Mesendoderm (in vitro differentiated cells): ENCODE results near the gene KRT31.

Experiments
- DNase-seq: peaks from one replicate; pipeline ENCODE4 v3.0.0; 2013
- H2AK5ac ChIP-seq: 2 replicates; pipeline ENCODE4 v1.6.1; 2013; ENCODE audit warnings: low read length, inconsistent platforms
- H2BK120ac ChIP-seq: 2 replicates; pipeline ENCODE4 v1.6.1; 2013; ENCODE audit warnings: low read depth, mild to moderate bottlenecking, low read length, moderate library complexity, mixed read lengths
- H2BK15ac ChIP-seq: replicated peaks from 2 replicates; pipeline ENCODE4 v1.6.1; 2013; ENCODE audit warnings: low read depth, mild to moderate bottlenecking, moderate library complexity
- H2BK5ac ChIP-seq: 2 replicates; pipeline ENCODE4 v1.6.1; 2013; ENCODE audit warnings: low read length, inconsistent platforms
- H3K18ac ChIP-seq: 2 replicates; pipeline ENCODE4 v1.6.1; 2013; ENCODE audit warnings: mild to moderate bottlenecking, low read length, mixed read lengths
- H3K23ac ChIP-seq: one replicate; pipeline ENCODE4 v1.6.1; 2013; ENCODE audit warnings: low read length
- H3K27ac ChIP-seq: 2 replicates; pipeline ENCODE4 v1.5.1; 2013; ENCODE audit warnings: low read depth, mild to moderate bottlenecking, inconsistent platforms, low read length, moderate library complexity
- H3K27me3 ChIP-seq: 2 replicates; pipeline ENCODE4 v1.6.1; 2013; ENCODE audit warnings: low read length, control low read depth, mild to moderate bottlenecking, inconsistent platforms; ENCODE audit not compliant: insufficient read depth, poor library complexity
- H3K36me3 ChIP-seq: 2 replicates; pipeline ENCODE4 v1.6.1; 2013; ENCODE audit warnings: low read length, inconsistent platforms; ENCODE audit not compliant: control insufficient read depth, insufficient read depth
- H3K4ac ChIP-seq: one replicate; pipeline ENCODE4 v1.6.1; 2013; ENCODE audit warnings: low read depth, mild to moderate bottlenecking, low read length, moderate library complexity
- H3K4me1 ChIP-seq: 2 replicates; pipeline ENCODE4 v1.6.1; 2013; ENCODE audit warnings: low read depth, low read length, inconsistent platforms; ENCODE audit not compliant: control insufficient read depth
- H3K4me2 ChIP-seq: 2 replicates; pipeline ENCODE4 v1.6.1; 2013; ENCODE audit warnings: low read length
- H3K4me3 ChIP-seq: 2 replicates; pipeline ENCODE4 v1.5.1; 2013; ENCODE audit warnings: mild to moderate bottlenecking, low read length
- H3K56ac ChIP-seq: one replicate; pipeline ENCODE4 v1.6.1; 2013; ENCODE audit warnings: low read length
- H3K79me1 ChIP-seq: 2 replicates; pipeline ENCODE4 v1.6.1; 2013; ENCODE audit warnings: low read length, inconsistent platforms
- H3K79me2 ChIP-seq: 2 replicates; pipeline ENCODE4 v1.6.1; 2013; ENCODE audit warnings: mild to moderate bottlenecking, low read length; ENCODE audit not compliant: control insufficient read depth, insufficient read depth
- H3K9ac ChIP-seq: 2 replicates; pipeline ENCODE4 v1.6.1; 2013; ENCODE audit warnings: low read length, inconsistent platforms
- H4K5ac ChIP-seq: one replicate; pipeline ENCODE4 v1.6.1; 2013; ENCODE audit warnings: low read length
- H4K8ac ChIP-seq: one replicate; pipeline ENCODE4 v1.6.1; 2013; ENCODE audit warnings: low read depth, mild to moderate bottlenecking, control low read depth, low read length, moderate library complexity
- WGBS: extraction: QIAGEN DNeasy Blood & Tissue Kit; methylation state at CpG from one replicate; pipeline ENCODE4 v1.1.7; 2013; ENCODE audit warnings: low lambda C conversion rate, missing lambda C conversion rate; ENCODE audit not compliant: insufficient coverage; ENCODE audit errors: extremely low coverage; 5-methylcytosine and 5-hydroxymethylcytosine counted together

KRT31 gene

DNA sequence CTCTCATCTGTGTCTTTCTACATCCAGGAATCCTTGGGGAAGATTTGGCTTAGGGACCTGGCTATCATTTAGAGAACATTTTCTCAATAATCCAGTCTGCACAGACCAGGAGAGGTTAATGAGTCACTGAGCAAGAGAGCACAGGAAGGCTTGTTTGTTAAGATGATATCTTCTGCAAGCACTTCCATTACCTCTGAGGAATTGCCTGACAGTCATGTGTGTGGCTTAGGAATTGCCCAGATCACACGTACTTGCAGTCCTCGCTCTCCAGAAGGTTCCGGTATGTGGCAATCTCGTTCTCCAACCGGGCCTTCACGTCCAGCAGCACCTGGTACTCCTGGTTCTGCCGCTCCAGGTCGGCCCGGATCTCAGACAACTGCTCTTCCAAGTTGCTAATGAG is 23.7 kb upstream of the KRT31 start:
- no CpG with 5 or more reads among the region's 9 CpGs for WGBS
- Histone ChIP-seq H3K27ac (no peak overlapping the region), H3K4me1 (no peaks in the 10 kb centered on the region), H4K5ac (no peak overlapping the region), H3K79me2 (no peaks in the 10 kb centered on the region), H3K4me2 (no peak overlapping the region), H3K79me1 (no peaks in the 10 kb centered on the region), H2AK5ac (no peak overlapping the region), H4K8ac (no peak overlapping the region), H2BK5ac (no peak overlapping the region), H2BK15ac (no peak overlapping the region), H3K56ac (no peak overlapping the region), H2BK120ac (no peak overlapping the region), H3K27me3 (no peaks in the 10 kb centered on the region), H3K23ac (no peak overlapping the region), H3K9ac (no peak overlapping the region), H3K36me3 (no peaks in the 10 kb centered on the region), H3K4me3 (no peak overlapping the region), H3K4ac (no peak overlapping the region), H3K18ac (no peak overlapping the region)
- DNase-seq, result no peak

- Histone ChIP-seq H2BK5ac (no peak overlapping the region), H4K5ac (no peak overlapping the region), H3K36me3 (no peaks in the 10 kb centered on the region), H3K23ac (no peak overlapping the region), H3K4me3 (no peak overlapping the region), H3K18ac (no peak overlapping the region), H4K8ac (no peak overlapping the region), H3K4me2 (no peak overlapping the region), H3K56ac (no peak overlapping the region), H3K9ac (no peak overlapping the region), H3K27ac (no peak overlapping the region), H3K27me3 (no peaks in the 10 kb centered on the region), H3K79me1 (no peaks in the 10 kb centered on the region), H2BK120ac (no peak overlapping the region), H3K4me1 (no peaks in the 10 kb centered on the region), H2BK15ac (no peak overlapping the region), H2AK5ac (no peak overlapping the region), H3K4ac (no peak overlapping the region), H3K79me2 (no peaks in the 10 kb centered on the region)
- WGBS, result no CpG with 5 or more reads among the region's 4 CpGs
- DNase-seq, result no peak
These were observed 22.7 kb upstream of the KRT31 start for GRCh38 chr17:41420134-41420533.

DNA sequence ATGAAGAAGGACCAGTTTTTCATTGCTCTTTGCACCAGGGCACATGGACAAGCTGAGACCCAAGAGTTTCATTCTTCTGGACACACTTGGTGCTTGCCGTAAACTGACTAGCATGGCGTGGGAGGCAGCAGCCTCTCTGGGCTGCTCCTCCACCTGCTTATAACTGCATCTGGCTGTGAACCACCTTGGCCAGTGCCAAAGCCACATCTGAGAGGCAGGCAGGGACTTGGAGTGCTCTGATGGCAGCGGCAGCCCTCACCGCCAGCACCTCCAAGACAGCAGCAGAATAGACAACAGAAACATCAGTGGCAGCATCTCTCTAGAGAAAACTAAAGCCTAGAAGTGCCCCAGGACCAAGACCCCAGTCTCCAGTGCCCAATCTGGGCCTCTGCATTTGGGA is 22.3 kb upstream of the KRT31 start:
- Histone ChIP-seq H3K4me1 (no peaks in the 10 kb centered on the region), H3K27ac (no peak overlapping the region), H2AK5ac (no peak overlapping the region), H3K79me1 (no peaks in the 10 kb centered on the region), H3K4ac (no peak overlapping the region), H3K56ac (no peak overlapping the region), H4K5ac (no peak overlapping the region), H3K79me2 (no peaks in the 10 kb centered on the region), H3K27me3 (no peaks in the 10 kb centered on the region), H3K23ac (no peak overlapping the region), H2BK5ac (no peak overlapping the region), H3K4me3 (no peak overlapping the region), H3K4me2 (no peak overlapping the region), H4K8ac (no peak overlapping the region), H2BK120ac (no peak overlapping the region), H2BK15ac (no peak overlapping the region), H3K36me3 (no peaks in the 10 kb centered on the region), H3K9ac (no peak overlapping the region), H3K18ac (no peak overlapping the region)
- no CpG with 5 or more reads among the region's 4 CpGs for WGBS
- no peak for DNase-seq

DNA sequence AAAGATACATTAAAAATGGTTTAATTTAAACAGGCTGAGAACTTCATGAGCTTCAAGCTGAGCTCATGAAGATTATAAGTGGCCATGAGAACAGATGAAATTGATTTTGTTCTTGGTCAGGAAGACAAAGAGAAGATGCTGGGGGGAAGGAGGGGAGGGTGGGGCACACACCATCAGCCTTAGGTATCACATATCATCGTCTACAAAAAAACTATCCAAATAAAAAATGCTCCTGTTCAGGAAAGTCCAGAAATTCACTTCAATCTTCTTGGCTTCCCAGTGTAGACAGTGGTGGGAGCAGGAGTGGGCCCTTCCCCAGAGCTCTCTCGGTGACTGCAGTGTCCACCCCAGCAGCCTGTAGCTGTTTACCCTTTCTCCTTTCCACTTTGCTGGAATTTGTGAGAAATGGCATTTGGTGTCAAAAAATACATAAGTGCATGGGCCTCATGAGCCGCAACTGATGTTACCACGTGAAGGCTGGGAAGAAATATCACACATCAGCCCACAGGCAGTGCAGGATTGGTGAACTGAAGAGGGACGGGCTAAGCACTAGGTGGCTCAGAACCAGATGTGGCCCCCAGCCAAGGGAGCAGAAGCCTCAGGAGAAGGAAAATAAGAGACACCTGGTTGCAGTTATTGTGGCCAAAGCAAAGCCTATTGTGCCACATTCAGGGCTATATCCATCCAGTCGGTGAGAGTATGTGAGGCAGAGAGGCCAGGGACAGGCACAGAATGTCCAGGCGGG is 20.9 kb upstream of the KRT31 start:
- Histone ChIP-seq H2BK15ac (no peak overlapping the region), H3K23ac (no peak overlapping the region), H4K5ac (no peak overlapping the region), H3K4ac (no peak overlapping the region), H2BK120ac (no peak overlapping the region), H2AK5ac (no peak overlapping the region), H3K27ac (no peak overlapping the region), H2BK5ac (no peak overlapping the region), H3K79me1 (no peaks in the 10 kb centered on the region), H3K4me1 (peaks cover 5% of the 10 kb centered on the region), H3K9ac (no peak overlapping the region), H3K18ac (no peak overlapping the region), H3K36me3 (no peaks in the 10 kb centered on the region), H3K4me2 (no peak overlapping the region), H3K56ac (no peak overlapping the region), H3K4me3 (no peak overlapping the region), H3K79me2 (no peaks in the 10 kb centered on the region), H4K8ac (no peak overlapping the region), H3K27me3 (no peaks in the 10 kb centered on the region)
- no peak for DNase-seq
- no CpG with 5 or more reads among the region's 7 CpGs for WGBS

- no peaks in the 10 kb centered on the region for H3K79me1 ChIP-seq
- H3K23ac ChIP-seq, result no peak overlapping the region
- no peak overlapping the region for H4K8ac ChIP-seq
- H3K9ac ChIP-seq, result no peak overlapping the region
- no peak overlapping the region for H2AK5ac ChIP-seq
- peak; percentile 65 for DNase-seq
- H3K36me3 ChIP-seq, result no peaks in the 10 kb centered on the region
- H2BK120ac ChIP-seq, result no peak overlapping the region
- H3K27ac ChIP-seq, result no peak overlapping the region
- H3K56ac ChIP-seq, result no peak overlapping the region
- H3K18ac ChIP-seq, result no peak overlapping the region
- H3K27me3 ChIP-seq, result no peaks in the 10 kb centered on the region
- H2BK5ac ChIP-seq, result no peak overlapping the region
- H4K5ac ChIP-seq, result no peak overlapping the region
- no CpG with 5 or more reads among the region's 4 CpGs for WGBS
- no peaks in the 10 kb centered on the region for H3K79me2 ChIP-seq
- no peak overlapping the region for H3K4ac ChIP-seq
- no peak overlapping the region for H3K4me3 ChIP-seq
- H3K4me2 ChIP-seq, result no peak overlapping the region
- no peak overlapping the region for H2BK15ac ChIP-seq
- peaks cover 5% of the 10 kb centered on the region for H3K4me1 ChIP-seq
These were observed 20.2 kb upstream of the KRT31 start for GRCh38 chr17:41417576-41418015.

DNA sequence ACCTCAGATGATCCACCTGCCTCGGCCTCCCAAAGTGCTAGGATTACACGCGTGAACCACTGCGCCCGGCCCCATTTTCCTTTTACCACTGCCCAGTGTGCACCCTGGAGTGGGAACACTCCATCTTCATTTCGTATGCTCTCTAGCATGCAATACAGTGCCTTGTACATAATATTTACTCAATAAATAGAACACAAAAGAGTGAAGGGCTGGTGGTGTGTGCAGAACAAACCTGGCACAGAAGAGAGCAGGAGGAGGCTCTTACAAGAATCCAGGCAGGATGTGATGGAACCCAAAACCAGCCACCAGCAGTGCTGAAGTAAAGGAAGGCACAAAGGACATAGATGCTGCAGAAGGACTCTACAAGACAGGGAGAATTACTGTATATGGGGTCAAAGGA is 19.7 kb upstream of the KRT31 start:
- no peak overlapping the region for H2BK120ac ChIP-seq
- no peak overlapping the region for H4K8ac ChIP-seq
- no peak overlapping the region for H3K4ac ChIP-seq
- no peak overlapping the region for H4K5ac ChIP-seq
- H2BK5ac ChIP-seq, result no peak overlapping the region
- H2AK5ac ChIP-seq, result no peak overlapping the region
- no peak overlapping the region for H3K27ac ChIP-seq
- H3K27me3 ChIP-seq, result no peaks in the 10 kb centered on the region
- H2BK15ac ChIP-seq, result no peak overlapping the region
- H3K56ac ChIP-seq, result no peak overlapping the region
- H3K9ac ChIP-seq, result no peak overlapping the region
- H3K4me2 ChIP-seq, result no peak overlapping the region
- no peaks in the 10 kb centered on the region for H3K79me1 ChIP-seq
- H3K36me3 ChIP-seq, result no peaks in the 10 kb centered on the region
- H3K4me3 ChIP-seq, result no peak overlapping the region
- H3K4me1 ChIP-seq, result peaks cover 5% of the 10 kb centered on the region
- DNase-seq, result peak; percentile 3
- no peak overlapping the region for H3K23ac ChIP-seq
- WGBS, result no CpG with 5 or more reads among the region's 6 CpGs
- no peaks in the 10 kb centered on the region for H3K79me2 ChIP-seq
- H3K18ac ChIP-seq, result no peak overlapping the region
